GM12865 (cell line): ENCODE data around the gene P2RX6.

Experiments used
- DNase-seq: peaks from one replicate; pipeline ENCODE4 v3.0.0; 2010; ENCODE audit warnings: low read depth
- H3K4me3 ChIP-seq: 2 replicates; pipeline ENCODE4 v1.5.1; 2011; ENCODE audit warnings: mild to moderate bottlenecking, low read depth, low read length, control low read depth
- TF ChIP-seq, protein P1 (sequence below): IDR thresholded peaks from 2 replicates; pipeline ENCODE4 v1.5.1; 2011; ENCODE audit warnings: low read length, control low read depth, low read depth, inconsistent platforms; ENCODE audit not compliant: insufficient read depth; ENCODE audit errors: missing control alignments

Gene P2RX6

DNA sequence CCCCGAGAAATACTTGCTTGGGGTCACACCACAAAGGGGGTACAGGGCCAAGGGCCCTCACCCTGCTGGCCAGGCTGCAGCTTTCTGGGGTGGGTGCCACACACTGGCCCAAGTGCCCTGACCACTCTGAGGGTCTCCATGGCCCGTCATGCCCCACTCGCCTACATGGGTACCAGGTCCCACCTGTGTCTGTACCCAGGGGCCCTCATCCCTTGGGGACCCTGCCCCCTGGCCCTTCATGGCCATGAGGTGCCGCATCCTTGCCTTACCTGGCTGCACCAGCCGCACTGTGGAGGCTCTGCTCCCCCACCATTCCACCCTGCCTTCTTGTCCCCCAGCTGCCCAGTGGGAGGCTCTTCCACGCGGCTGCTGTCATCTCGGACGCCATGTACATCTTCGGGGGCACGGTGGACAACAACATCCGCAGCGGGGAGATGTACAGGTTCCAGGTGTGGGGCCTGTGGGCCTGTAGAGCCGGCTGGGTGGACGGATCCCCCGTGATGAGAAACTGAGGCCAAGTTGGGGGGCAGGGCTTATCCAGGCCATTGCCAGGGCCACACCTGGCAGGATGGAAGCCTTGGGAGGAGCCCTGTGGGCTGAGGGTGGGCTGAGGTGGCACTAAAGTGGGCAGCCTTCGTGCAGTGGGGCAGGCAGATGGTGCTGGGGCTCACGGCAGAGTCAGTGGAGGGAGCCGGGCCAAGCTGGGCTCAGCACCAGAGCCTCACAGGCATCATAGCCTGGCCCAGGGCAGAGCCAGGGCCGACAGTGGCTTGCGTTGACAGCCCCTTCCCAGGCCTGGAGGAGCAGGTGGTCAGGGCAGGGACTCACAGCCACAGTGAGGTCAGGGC lies 22.3 kb upstream of the P2RX6 start:
- H3K4me3 ChIP-seq, result no peak overlapping the region
- no peak for DNase-seq
- TF ChIP-seq, protein P1, sequence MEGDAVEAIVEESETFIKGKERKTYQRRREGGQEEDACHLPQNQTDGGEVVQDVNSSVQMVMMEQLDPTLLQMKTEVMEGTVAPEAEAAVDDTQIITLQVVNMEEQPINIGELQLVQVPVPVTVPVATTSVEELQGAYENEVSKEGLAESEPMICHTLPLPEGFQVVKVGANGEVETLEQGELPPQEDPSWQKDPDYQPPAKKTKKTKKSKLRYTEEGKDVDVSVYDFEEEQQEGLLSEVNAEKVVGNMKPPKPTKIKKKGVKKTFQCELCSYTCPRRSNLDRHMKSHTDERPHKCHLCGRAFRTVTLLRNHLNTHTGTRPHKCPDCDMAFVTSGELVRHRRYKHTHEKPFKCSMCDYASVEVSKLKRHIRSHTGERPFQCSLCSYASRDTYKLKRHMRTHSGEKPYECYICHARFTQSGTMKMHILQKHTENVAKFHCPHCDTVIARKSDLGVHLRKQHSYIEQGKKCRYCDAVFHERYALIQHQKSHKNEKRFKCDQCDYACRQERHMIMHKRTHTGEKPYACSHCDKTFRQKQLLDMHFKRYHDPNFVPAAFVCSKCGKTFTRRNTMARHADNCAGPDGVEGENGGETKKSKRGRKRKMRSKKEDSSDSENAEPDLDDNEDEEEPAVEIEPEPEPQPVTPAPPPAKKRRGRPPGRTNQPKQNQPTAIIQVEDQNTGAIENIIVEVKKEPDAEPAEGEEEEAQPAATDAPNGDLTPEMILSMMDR, result no peak

DNA sequence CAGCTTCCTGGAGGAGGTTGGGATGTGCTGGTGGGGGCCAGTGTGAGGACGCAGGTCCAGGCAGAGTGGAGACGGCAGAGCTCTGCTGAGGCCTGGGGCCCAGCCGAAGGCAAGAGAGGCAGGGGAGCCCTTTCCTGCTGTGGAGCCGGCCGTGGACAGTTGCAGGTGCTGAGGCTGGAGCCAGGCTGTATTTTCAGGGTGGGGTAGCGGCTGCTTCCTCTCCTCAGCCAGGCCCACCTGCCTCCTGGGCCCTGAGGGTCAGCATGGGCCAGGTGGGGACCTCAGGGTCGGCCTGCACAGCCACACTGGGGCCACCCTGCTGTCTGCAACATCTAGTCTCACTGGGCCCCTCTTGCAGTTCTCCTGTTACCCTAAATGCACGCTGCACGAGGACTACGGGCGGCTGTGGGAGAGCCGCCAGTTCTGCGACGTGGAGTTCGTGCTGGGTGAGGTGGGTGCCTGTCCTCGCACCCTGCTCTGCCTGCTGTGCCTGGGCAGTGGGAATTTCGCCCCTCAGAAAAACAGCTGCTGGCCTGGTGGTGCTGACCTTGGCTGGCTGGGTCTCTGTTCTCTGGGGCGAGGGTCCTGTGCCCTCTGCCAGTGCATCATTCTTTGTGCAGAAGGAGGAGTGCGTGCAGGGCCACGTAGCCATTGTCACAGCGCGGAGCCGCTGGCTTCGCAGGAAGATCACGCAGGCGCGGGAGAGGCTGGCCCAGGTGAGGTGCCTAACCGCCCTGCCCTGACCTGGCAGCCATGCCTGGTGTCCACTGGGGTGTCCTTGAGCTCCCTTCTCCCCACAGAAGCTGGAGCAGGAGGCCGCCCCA lies 21.4 kb upstream of the P2RX6 start:
- TF ChIP-seq, protein P1, result no peak
- H3K4me3 ChIP-seq, result no peak overlapping the region
- no peak for DNase-seq

DNA sequence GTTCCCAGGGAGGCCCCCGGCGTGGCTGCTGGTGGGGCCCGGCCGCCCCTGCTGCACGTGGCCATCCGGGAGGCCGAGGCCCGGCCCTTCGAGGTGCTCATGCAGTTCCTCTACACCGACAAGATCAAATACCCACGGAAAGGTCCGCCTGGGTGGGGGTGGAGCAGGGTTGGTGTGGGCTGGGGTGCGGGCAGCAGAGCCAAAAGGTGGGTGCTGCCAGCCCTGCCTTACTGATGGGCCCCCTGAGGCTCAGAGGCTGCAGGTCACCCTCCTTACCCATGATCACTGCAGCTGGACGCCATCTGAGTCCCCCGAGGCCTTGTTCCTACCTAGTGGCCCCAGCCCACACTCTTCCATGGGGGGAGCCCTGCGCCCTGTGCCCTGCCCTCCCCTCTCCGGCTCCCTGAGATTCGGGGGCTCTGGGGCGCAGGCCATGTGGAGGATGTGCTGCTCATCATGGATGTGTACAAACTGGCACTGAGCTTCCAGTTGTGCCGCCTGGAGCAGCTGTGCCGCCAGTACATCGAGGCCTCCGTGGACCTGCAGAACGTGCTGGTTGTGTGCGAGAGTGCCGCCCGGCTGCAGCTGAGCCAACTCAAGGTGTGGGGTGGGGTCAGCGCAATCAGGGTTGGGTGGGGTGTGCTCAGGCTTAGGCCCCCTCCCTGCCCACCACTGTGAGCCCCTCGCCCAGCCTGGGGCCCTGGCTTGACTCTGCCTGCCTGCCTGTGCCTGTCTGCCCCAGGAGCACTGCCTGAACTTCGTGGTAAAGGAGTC lies 20.6 kb upstream of the P2RX6 start:
- H3K4me3 ChIP-seq, result no peak overlapping the region
- no peak for DNase-seq
- TF ChIP-seq, protein P1, result no peak

DNA sequence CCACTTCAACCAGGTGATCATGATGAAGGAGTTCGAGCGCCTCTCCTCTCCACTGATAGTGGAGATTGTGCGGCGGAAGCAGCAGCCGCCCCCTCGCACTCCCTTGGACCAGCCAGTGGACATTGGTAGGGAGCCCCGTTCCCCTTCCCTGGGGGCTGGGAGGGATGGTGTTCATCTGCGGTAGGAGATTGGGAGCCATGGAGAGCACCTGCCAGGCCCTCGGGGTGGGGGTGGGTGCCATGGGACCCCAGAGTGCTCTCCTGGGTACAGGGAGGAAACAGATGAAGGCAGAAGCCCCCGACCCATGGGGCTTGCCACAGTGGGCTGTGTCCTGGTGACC lies 20.1 kb upstream of the P2RX6 start:
- no peak overlapping the region for H3K4me3 ChIP-seq
- DNase-seq, result no peak
- TF ChIP-seq, protein P1, result no peak

DNA sequence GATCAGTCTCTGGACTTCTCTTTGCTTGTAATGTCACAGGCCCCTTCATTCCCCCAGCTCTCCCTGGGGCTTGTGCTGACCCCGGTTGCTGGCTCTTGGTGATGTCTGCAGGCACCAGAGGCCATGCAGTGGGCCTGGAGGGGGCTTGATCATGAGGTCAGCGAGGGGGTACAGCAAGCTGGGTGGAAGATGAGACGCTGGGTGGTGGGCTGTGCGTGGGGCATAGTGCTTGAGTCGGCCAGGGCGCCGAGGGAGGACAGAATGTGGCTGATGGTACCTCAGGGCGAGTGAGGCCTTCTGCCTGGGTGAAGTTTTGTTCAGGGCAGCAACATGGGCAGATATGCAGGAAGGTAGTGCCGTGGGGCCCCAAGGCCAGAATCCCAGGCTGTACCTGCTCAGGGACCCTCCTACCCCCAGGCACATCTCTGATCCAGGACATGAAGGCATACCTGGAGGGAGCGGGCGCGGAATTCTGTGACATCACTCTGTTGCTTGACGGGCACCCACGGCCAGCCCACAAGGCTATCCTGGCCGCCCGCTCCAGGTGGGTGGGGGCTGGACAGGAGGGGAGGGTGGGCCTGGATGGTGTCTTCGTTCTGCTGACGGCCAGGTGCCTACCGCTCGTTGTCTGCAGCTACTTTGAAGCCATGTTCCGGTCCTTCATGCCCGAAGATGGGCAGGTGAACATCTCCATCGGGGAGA lies 19.5 kb upstream of the P2RX6 start:
- DNase-seq, result no peak
- TF ChIP-seq, protein P1, result no peak
- H3K4me3 ChIP-seq, result no peak overlapping the region

DNA sequence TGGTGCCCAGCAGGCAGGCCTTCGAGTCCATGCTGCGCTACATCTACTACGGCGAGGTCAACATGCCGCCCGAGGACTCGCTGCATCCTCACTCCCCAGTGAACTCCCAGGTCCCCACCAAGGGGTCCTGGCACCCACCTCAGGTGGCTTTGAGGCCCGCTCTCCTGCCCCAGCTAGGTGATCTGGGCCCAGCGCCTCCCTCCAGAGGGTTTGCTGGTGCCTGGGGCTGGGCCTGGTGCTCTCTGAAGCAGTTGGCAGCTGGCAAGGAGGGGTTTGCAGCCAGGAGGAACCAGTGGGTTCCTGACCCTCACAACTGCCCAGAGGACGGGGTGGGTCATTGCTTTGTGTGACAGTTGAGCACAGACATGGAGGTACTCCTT lies 18.9 kb upstream of the P2RX6 start:
- TF ChIP-seq, protein P1, result no peak
- H3K4me3 ChIP-seq, result no peak overlapping the region
- DNase-seq, result no peak
